Sigmoid colon (tissue), 7 donors: ENCODE results near the gene MOB1A. TPM values are rescaled to one million over a fixed set of nuclear protein-coding genes. Genes with fewer than 3 reads are reported as not detected.
A peak's percentile ranks its signal among the peaks of the same experiment; 100 is the strongest.

Source experiments
- DNase-seq: peaks from one replicate; pipeline ENCODE4 v3.0.0-alpha.2; 2019
- H3K27ac ChIP-seq, 4 donors: fragments of 200-600 bp; sonication (generic); one replicate each; pipeline ENCODE4 v1.5.1; 2016 to 2019; ENCODE audit warnings: mild to moderate bottlenecking in 1 of 4
- H3K27me3 ChIP-seq, 3 donors: fragments of 200-600 bp; sonication (generic); one replicate each; pipeline ENCODE4 v1.5.1; 2019; ENCODE audit warnings: mild to moderate bottlenecking in 1 of 3
- H3K36me3 ChIP-seq, 4 donors: fragments of 200-600 bp; sonication (generic); one replicate each; pipeline ENCODE4 v1.5.1; 2016 to 2019
- H3K4me1 ChIP-seq, 4 donors: fragments of 200-600 bp; sonication (generic); one replicate each; pipeline ENCODE4 v1.5.1; 2017 to 2019
- H3K4me3 ChIP-seq, 4 donors: fragments of 200-600 bp; sonication (generic); one replicate each; pipeline ENCODE4 v1.5.1; 2017 to 2019; ENCODE audit warnings: mild to moderate bottlenecking in 2 of 4, moderate library complexity in 1 of 4
- H3K9me3 ChIP-seq, 4 donors: fragments of 200-600 bp in 3 of 4; sonication (generic) in 3 of 4; one replicate each; pipeline versions ENCODE4 v1.5.1 to v1.6.1; 2013 to 2019
- CTCF ChIP-seq, 4 experiments: fragments of 450-650 bp in 3 of 4; fragments of 200-600 bp in 1 of 4; IDR thresholded peaks; one replicate each; pipeline ENCODE4 v1.5.1; 2016 to 2019; ENCODE audit warnings: antibody characterized with exemption in 4 of 4, mild to moderate bottlenecking in 3 of 4, moderate library complexity in 2 of 4
- EP300 ChIP-seq, 4 donors: sonication (generic); formaldehyde crosslinking; IDR thresholded peaks; one replicate each; pipeline ENCODE4 v1.6.1; 2017; ENCODE audit warnings: antibody characterized with exemption in 4 of 4
- POLR2A ChIP-seq, 2 donors: fragments of 450-650 bp; IDR thresholded peaks; one replicate each; pipeline ENCODE4 v1.6.1; 2016; ENCODE audit warnings: antibody characterized with exemption in 2 of 2, mild to moderate bottlenecking in 2 of 2, moderate library complexity in 2 of 2
- POLR2AphosphoS5 ChIP-seq, 4 donors: sonication (generic); formaldehyde crosslinking; IDR thresholded peaks; one replicate each; pipeline ENCODE4 v1.6.1; 2017; ENCODE audit warnings: antibody characterized with exemption in 4 of 4
- WGBS, 2 donors: extraction: QIAGEN DNeasy Blood & Tissue Kit; methylation state at CpG; one replicate each; pipeline ENCODE4 v1.1.7; 2013; 5-methylcytosine and 5-hydroxymethylcytosine counted together
- intact Hi-C: fragments of 100-400 bp; cut with DNase I; formaldehyde crosslinking; loops from one replicate; pipeline ENCODE4 v1.15.1; 2023
- polyA plus RNA-seq, 3 donors: library from polyadenylated mRNA; stranded (reverse); fragments of 200-250 nt; gene quantifications; one replicate each; pipeline ENCODE4 v1.2.3, GENCODE V29; 2013
- total RNA-seq, 4 donors: library from RNA; depleted of rRNA; stranded (reverse); fragments of >200 nt; gene quantifications; one replicate each; pipeline ENCODE4 v1.1.0, GENCODE V29; 2016
- donor health status: healthy with polysubstance abuse.
- donor health status: Bipolar disorder and iron deficiency.
- donor health status: healthy.

The MOB1A gene
- total RNA-seq (100 to 1,000 TPM in 2 of 4 donors, 10 to 100 TPM in 2; 80.0 to 108 (median 95.6) TPM), polyA plus RNA-seq (10 to 100 TPM; 51.1 to 85.1 (median 64.2) TPM)

GRCh38 chr2:74178211-74179062, at the start of gene MOB1A:
MOB1A (minus strand) TSS chr2:74178879; CDS start chr2:74178674, 205 bp downstream.
- WGBS, 2 donors, result 1% methylated on average over 84 of the region's 84 CpGs
- TF ChIP-seq EP300 (IDR thresholded peaks at IDR 0.05), result no peak
- no peak for TF ChIP-seq CTCF (IDR thresholded peaks at IDR 0.05)
- TF ChIP-seq POLR2AphosphoS5 (IDR thresholded peaks at IDR 0.05), result peak; percentile 90 to 97 (median 96)
- peak; percentile 82 to 87 for TF ChIP-seq POLR2A (IDR thresholded peaks at IDR 0.05)
- intact Hi-C loops, result loop anchor here (2.0 kb wide), 2 partner anchors 20 to 30 kb away; partner anchors contain the start of gene MTHFD2

GRCh38 chr2:74227646-74228045, 49.0 kb upstream of the MOB1A start:
- WGBS, 2 donors, result 92 to 95% methylated on average over 5 of the region's 5 CpGs
- H3K9me3 ChIP-seq, result no peaks in the 10 kb centered on the region
- H3K27ac ChIP-seq, result no peak overlapping the region
- no peaks in the 10 kb centered on the region for H3K4me1 ChIP-seq
- H3K4me3 ChIP-seq, result no peak overlapping the region
- DNase-seq, result no peak
- TF ChIP-seq EP300 (IDR thresholded peaks at IDR 0.05) (no peak), CTCF (IDR thresholded peaks at IDR 0.05) (no peak), POLR2A (IDR thresholded peaks at IDR 0.05) (no peak), POLR2AphosphoS5 (IDR thresholded peaks at IDR 0.05) (no peak)
- H3K27me3 ChIP-seq, result no peaks in the 10 kb centered on the region
- intact Hi-C loops, result no loop called here
- no peaks in the 10 kb centered on the region for H3K36me3 ChIP-seq

More at GRCh38 chr2:74178211-74179062, at the start of gene MOB1A:
- Histone ChIP-seq H3K4me1 (peaks cover 0 to 40% (median 35%) of the 10 kb centered on the region in 4 donors), H3K27ac (peak within 1 kb of the TSS; percentile 96 to 99 (median 97)), H3K9me3 (no peaks in the 10 kb centered on the region), H3K36me3 (no peaks in the 10 kb centered on the region), H3K4me3 (peak within 1 kb of the TSS; percentile 71 to 98 (median 86)), H3K27me3 (no peaks in the 10 kb centered on the region)
- DNase-seq, result peak; percentile 98

- TF ChIP-seq EP300 (IDR thresholded peaks at IDR 0.05), result no peak
- TF ChIP-seq POLR2AphosphoS5 (IDR thresholded peaks at IDR 0.05), result no peak
- DNase-seq, result no peak
- intact Hi-C loops, result no loop called here
- Histone ChIP-seq H3K36me3 (no peaks in the 10 kb centered on the region), H3K9me3 (no peaks in the 10 kb centered on the region), H3K27me3 (no peaks in the 10 kb centered on the region), H3K4me1 (no peaks in the 10 kb centered on the region), H3K27ac (no peak overlapping the region), H3K4me3 (no peak overlapping the region)
- WGBS, 2 donors, result 92% methylated on average over 21 of the region's 21 CpGs
Measured at GRCh38 chr2:74226648-74227213, 48.1 kb upstream of the MOB1A start.

DNA sequence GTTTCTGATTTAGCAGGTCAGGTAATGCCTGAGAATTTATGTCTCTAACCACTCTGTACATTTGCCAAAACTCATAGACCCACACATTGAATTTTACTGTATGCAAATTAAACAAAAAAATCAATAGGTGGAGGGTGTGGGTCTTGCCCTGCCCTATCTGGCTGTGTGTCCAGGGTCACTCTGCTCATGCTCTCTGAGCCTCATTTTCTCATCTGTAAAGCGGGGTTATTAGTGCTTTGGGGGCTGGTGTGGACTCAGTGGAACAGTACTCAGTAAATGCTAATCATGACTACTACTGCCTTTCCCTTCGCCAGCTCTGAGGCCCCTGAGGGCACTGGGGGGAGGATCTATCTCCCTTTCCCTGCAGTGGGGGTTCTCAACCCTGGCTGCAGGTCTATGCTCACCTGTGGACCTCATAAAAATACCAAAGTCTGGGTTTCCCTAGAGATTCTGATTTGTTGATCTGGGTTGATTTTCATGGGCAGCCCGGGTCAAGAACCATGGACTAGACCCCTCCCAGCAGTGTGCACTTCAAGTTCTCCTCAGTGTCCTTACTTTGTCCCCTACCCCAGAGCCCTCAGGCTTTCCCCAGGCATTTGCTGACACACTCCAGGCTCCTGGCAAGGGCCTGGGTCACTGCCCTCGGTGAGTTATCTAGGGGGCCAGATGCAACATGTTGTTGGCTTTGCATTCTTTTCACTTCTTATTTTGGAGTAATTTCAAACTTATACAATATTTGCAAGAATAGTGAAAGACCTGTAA, 47.2 kb upstream of the MOB1A start:
- no peak overlapping the region for H3K4me3 ChIP-seq
- intact Hi-C loops, result no loop called here
- 83 to 86% methylated on average over 4 of the region's 4 CpGs for WGBS, 2 donors
- DNase-seq, result no peak
- H3K9me3 ChIP-seq, result no peaks in the 10 kb centered on the region
- no peak overlapping the region for H3K27ac ChIP-seq
- H3K4me1 ChIP-seq, result no peaks in the 10 kb centered on the region
- no peaks in the 10 kb centered on the region for H3K36me3 ChIP-seq
- H3K27me3 ChIP-seq, result no peaks in the 10 kb centered on the region
- TF ChIP-seq POLR2A (IDR thresholded peaks at IDR 0.05) (no peak), EP300 (IDR thresholded peaks at IDR 0.05) (no peak), CTCF (IDR thresholded peaks at IDR 0.05) (no peak), POLR2AphosphoS5 (IDR thresholded peaks at IDR 0.05) (no peak)
